ENCODE results near the gene TMEM128. TPM values are rescaled to one million over a fixed set of nuclear protein-coding genes. Genes with fewer than 3 reads are reported as not detected.

Gene TMEM128
- total RNA-seq, 1 experiment from 2014 or later = 21.5 TPM

- Histone ChIP-seq H4K20me1 (ENCODE audit: control insufficient read depth, insufficient read depth, insufficient read length) (no peaks in the 10 kb centered on the region), H3T11ph (ENCODE audit: low read length) (no peak overlapping the region), H2BK20ac (ENCODE audit: low read depth, low read length, poor library complexity, severe bottlenecking) (no peak overlapping the region), H4K5ac (ENCODE audit: insufficient read length, low read depth, low read length) (no peak overlapping the region), H2BK12ac (ENCODE audit: insufficient read length, low read depth, low read length) (no peak overlapping the region), H3K27ac (ENCODE audit: insufficient read length, low read depth, low read length) (no peak overlapping the region), H2BK120ac (ENCODE audit: low read depth, low read length, poor library complexity, severe bottlenecking) (no peak overlapping the region), H3K23me2 (ENCODE audit: insufficient read length, low read depth, low read length, poor library complexity, severe bottlenecking) (no peaks in the 10 kb centered on the region), H3K14ac (ENCODE audit: insufficient read depth, low read length) (no peak overlapping the region), H3K4me1 (ENCODE audit: insufficient read depth, low read length) (no peaks in the 10 kb centered on the region), H3K4ac (ENCODE audit: low read depth, low read length) (no peak overlapping the region), H2AFZ (ENCODE audit: low read length) (no peak overlapping the region), H3K56ac (ENCODE audit: insufficient read length, low read depth, low read length) (no peak overlapping the region), H2BK5ac (ENCODE audit: insufficient read length, low read length) (no peak overlapping the region), H3K79me1 (ENCODE audit: insufficient read depth, low read depth, low read length, poor library complexity, severe bottlenecking) (no peaks in the 10 kb centered on the region), H3K18ac (ENCODE audit: insufficient read length, low read depth, low read length) (no peak overlapping the region), H3K9me3 (ENCODE audit: control insufficient read depth, low read depth, low read length) (no peaks in the 10 kb centered on the region), H2BK15ac (ENCODE audit: low read depth, low read length) (no peak overlapping the region), H4K8ac (replicated peaks; ENCODE audit: insufficient read length, low read depth, low read length) (no peak overlapping the region), H3K79me2 (ENCODE audit: insufficient read depth, low read length) (no peaks in the 10 kb centered on the region), H4K91ac (ENCODE audit: insufficient read length, low read depth, low read length) (no peak overlapping the region), H3K4me2 (ENCODE audit: insufficient read depth, insufficient read length, low read length) (no peak overlapping the region), H2AK5ac (ENCODE audit: insufficient read length, low read length) (no peak overlapping the region), H3K9ac (ENCODE audit: extremely low read depth, insufficient read length, low read length) (no peak overlapping the region), H3K27me3 (ENCODE audit: insufficient read depth, low read length) (no peaks in the 10 kb centered on the region), H3K23ac (ENCODE audit: insufficient read length, low read depth, low read length) (no peak overlapping the region)
- Mint-ChIP-seq H3K4me3 (no peak overlapping the region), H3K9me3 (no peaks in the 10 kb centered on the region; a peak in 1 of 5 replicates), H3K27me3 (ENCODE audit: low read depth) (no peaks in the 10 kb centered on the region), H3K36me3 (ENCODE audit: insufficient read depth in 1 of 3, low read depth in 3 of 3) (peaks cover 42 to 85% (median 63%) of the 10 kb centered on the region in 3 experiments; a peak in 6 of 7 replicates), H3K27ac (0 out of 7 replicates have a peak overlapping the region, but pooled peaks of 1 of the 3 experiments have one; percentile 51), H3K4me1 (no peaks in the 10 kb centered on the region)
- no peak for TF ChIP-seq CTCF (conservative IDR thresholded peaks at IDR 0.05)
- DNase-seq = no peak
- WGBS (ENCODE audit: extremely low coverage, insufficient read length, low lambda C conversion rate) = no CpG with 5 or more reads among the region's 6 CpGs
Measured at GRCh38 chr4:4277531-4277930, 29.5 kb upstream of the TMEM128 start.
